H9 (cell line): ENCODE measurements around the gene ECSCR. TPM values are rescaled to one million over a fixed set of nuclear protein-coding genes. Genes with fewer than 3 reads are reported as not detected.

Experiments
- DNase-seq: peaks from one replicate; pipeline ENCODE4 v3.0.0-alpha.2; 2017
- H2AFZ ChIP-seq: one replicate; pipeline ENCODE4 v1.6.1; 2013; ENCODE audit warnings: mild to moderate bottlenecking, low read length, control low read depth, moderate library complexity
- H2AK5ac ChIP-seq: 2 replicates; pipeline ENCODE4 v1.6.1; 2013; ENCODE audit warnings: low read length, control low read depth, mixed read lengths; ENCODE audit not compliant: insufficient read length
- H2BK120ac ChIP-seq: one replicate; pipeline ENCODE4 v1.6.1; 2013; ENCODE audit warnings: low read depth, mild to moderate bottlenecking, low read length, control low read depth, inconsistent platforms; ENCODE audit not compliant: poor library complexity, severe bottlenecking
- H2BK12ac ChIP-seq: 2 replicates; pipeline ENCODE4 v1.6.1; 2013; ENCODE audit warnings: low read length, control low read depth, mixed read lengths, low read depth; ENCODE audit not compliant: insufficient read length
- H2BK15ac ChIP-seq: 2 replicates; pipeline ENCODE4 v1.6.1; 2013; ENCODE audit warnings: low read depth, low read length, control low read depth
- H2BK20ac ChIP-seq: one replicate; pipeline ENCODE4 v1.6.1; 2013; ENCODE audit warnings: low read depth, mild to moderate bottlenecking, low read length, control low read depth, inconsistent platforms; ENCODE audit not compliant: poor library complexity, severe bottlenecking
- H2BK5ac ChIP-seq: 2 replicates; pipeline ENCODE4 v1.6.1; 2013; ENCODE audit warnings: low read length, control low read depth, mixed read lengths; ENCODE audit not compliant: insufficient read length
- H3K14ac ChIP-seq: 2 replicates; pipeline ENCODE4 v1.6.1; 2013; ENCODE audit warnings: low read length, control low read depth; ENCODE audit not compliant: insufficient read depth
- H3K18ac ChIP-seq: 2 replicates; pipeline ENCODE4 v1.6.1; 2013; ENCODE audit warnings: low read depth, mild to moderate bottlenecking, mixed read lengths, low read length, control low read depth; ENCODE audit not compliant: insufficient read length
- H3K23ac ChIP-seq: 2 replicates; pipeline ENCODE4 v1.6.1; 2013; ENCODE audit warnings: low read length, control low read depth, mixed read lengths, low read depth; ENCODE audit not compliant: insufficient read length
- H3K23me2 ChIP-seq: 2 replicates; pipeline ENCODE4 v1.6.1; 2013; ENCODE audit warnings: low read depth, mild to moderate bottlenecking, mixed read lengths, low read length, control low read depth; ENCODE audit not compliant: insufficient read length, poor library complexity, severe bottlenecking
- H3K27ac ChIP-seq: 2 replicates; pipeline ENCODE4 v1.5.1; 2013; ENCODE audit warnings: low read length, control low read depth, mixed read lengths, low read depth; ENCODE audit not compliant: insufficient read length
- H3K27me3 ChIP-seq: 2 replicates; pipeline ENCODE4 v1.6.1; 2013; ENCODE audit warnings: low read length, control low read depth, inconsistent platforms; ENCODE audit not compliant: insufficient read depth
- H3K4ac ChIP-seq: 2 replicates; pipeline ENCODE4 v1.6.1; 2013; ENCODE audit warnings: low read depth, mild to moderate bottlenecking, control low read depth, inconsistent platforms, low read length, moderate library complexity
- H3K4me1 ChIP-seq: 2 replicates; pipeline ENCODE4 v1.6.1; 2013; ENCODE audit warnings: low read length, control low read depth, inconsistent platforms; ENCODE audit not compliant: insufficient read depth
- H3K4me2 ChIP-seq: 2 replicates; pipeline ENCODE4 v1.6.1; 2013; ENCODE audit warnings: low read length, control low read depth, mixed read lengths; ENCODE audit not compliant: insufficient read length, insufficient read depth
- H3K56ac ChIP-seq: 2 replicates; pipeline ENCODE4 v1.6.1; 2013; ENCODE audit warnings: low read depth, mild to moderate bottlenecking, mixed read lengths, low read length, control low read depth; ENCODE audit not compliant: insufficient read length
- H3K79me1 ChIP-seq: 2 replicates; pipeline ENCODE4 v1.6.1; 2013; ENCODE audit warnings: low read depth, mild to moderate bottlenecking, moderate library complexity, low read length, control low read depth, inconsistent platforms; ENCODE audit not compliant: insufficient read depth, poor library complexity, severe bottlenecking
- H3K79me2 ChIP-seq: 2 replicates; pipeline ENCODE4 v1.6.1; 2013; ENCODE audit warnings: low read length, control low read depth, inconsistent platforms; ENCODE audit not compliant: insufficient read depth
- H3K9ac ChIP-seq: 2 replicates; pipeline ENCODE4 v1.6.1; 2013; ENCODE audit warnings: low read length, control low read depth, mixed read lengths; ENCODE audit not compliant: insufficient read length; ENCODE audit errors: extremely low read depth
- H3K9me3 ChIP-seq: one replicate; pipeline ENCODE4 v1.6.1; 2013; ENCODE audit warnings: low read depth, low read length, inconsistent platforms; ENCODE audit not compliant: control insufficient read depth
- H3T11ph ChIP-seq: one replicate; pipeline ENCODE4 v1.6.1; 2013; ENCODE audit warnings: mild to moderate bottlenecking, low read length, control low read depth, inconsistent platforms
- H4K20me1 ChIP-seq: one replicate; pipeline ENCODE4 v1.6.1; 2013; ENCODE audit not compliant: control insufficient read depth, insufficient read length, insufficient read depth
- H4K5ac ChIP-seq: 2 replicates; pipeline ENCODE4 v1.6.1; 2013; ENCODE audit warnings: low read depth, mild to moderate bottlenecking, mixed read lengths, low read length, control low read depth; ENCODE audit not compliant: insufficient read length
- H4K8ac ChIP-seq: replicated peaks from 2 replicates; pipeline ENCODE4 v1.6.1; 2013; ENCODE audit warnings: low read length, control low read depth, mixed read lengths, low read depth; ENCODE audit not compliant: insufficient read length
- H4K91ac ChIP-seq: 2 replicates; pipeline ENCODE4 v1.6.1; 2013; ENCODE audit warnings: low read depth, mild to moderate bottlenecking, moderate library complexity, mixed read lengths, low read length, control low read depth; ENCODE audit not compliant: insufficient read length
- H3K27ac Mint-ChIP-seq, 3 experiments: 2 replicates in 2 of 3; 3 replicates in 1 of 3; pipeline ENCODE4 v1.8.0; 2020 to 2021; ENCODE audit warnings: mixed read lengths in 3 of 3, mild to moderate bottlenecking in 1 of 3, moderate library complexity in 1 of 3
- H3K27me3 Mint-ChIP-seq: 2 replicates; pipeline ENCODE4 v1.8.0; 2021; ENCODE audit warnings: low read depth, mild to moderate bottlenecking, moderate library complexity, mixed read lengths
- H3K36me3 Mint-ChIP-seq, 3 experiments: 2 replicates in 2 of 3; 3 replicates in 1 of 3; pipeline ENCODE4 v1.8.0; 2020 to 2021; ENCODE audit warnings: low read depth in 3 of 3, mixed read lengths in 3 of 3; ENCODE audit not compliant: insufficient read depth in 1 of 3
- H3K4me1 Mint-ChIP-seq, 2 experiments: 2 replicates each; pipeline ENCODE4 v1.8.0; 2020; ENCODE audit warnings: mixed read lengths in 2 of 2
- H3K4me3 Mint-ChIP-seq, 2 experiments: 2 replicates in 1 of 2; 3 replicates in 1 of 2; pipeline ENCODE4 v1.8.0; 2020 to 2021; ENCODE audit warnings: mild to moderate bottlenecking in 2 of 2, mixed read lengths in 2 of 2, moderate library complexity in 1 of 2
- H3K9me3 Mint-ChIP-seq, 2 experiments: 2 replicates in 1 of 2; 3 replicates in 1 of 2; pipeline ENCODE4 v1.8.0; 2020; ENCODE audit warnings: mild to moderate bottlenecking in 2 of 2, mixed read lengths in 2 of 2, moderate library complexity in 1 of 2
- WGBS: extraction: QIAGEN DNeasy Blood & Tissue Kit; methylation state at CpG from one replicate; pipeline ENCODE4 v1.1.7; 2013; ENCODE audit warnings: missing lambda C conversion rate, low lambda C conversion rate, mixed read lengths; ENCODE audit not compliant: insufficient read length; ENCODE audit errors: extremely low coverage; 5-methylcytosine and 5-hydroxymethylcytosine counted together
- total RNA-seq: library from RNA; stranded (reverse); gene quantifications from 2 replicates; pipeline ENCODE4 v1.2.1, GENCODE V29; 2021
- TF ChIP-seq, protein P1 (sequence below): fragments of 200-600 bp; sonication (generic); conservative IDR thresholded peaks from 3 replicates; pipeline ENCODE4 v1.8.0; 2021; ENCODE audit warnings: antibody characterized with exemption, mild to moderate bottlenecking

The ECSCR gene
- total RNA-seq, 1 experiment from 2014 or later, result 1.6 TPM

DNA sequence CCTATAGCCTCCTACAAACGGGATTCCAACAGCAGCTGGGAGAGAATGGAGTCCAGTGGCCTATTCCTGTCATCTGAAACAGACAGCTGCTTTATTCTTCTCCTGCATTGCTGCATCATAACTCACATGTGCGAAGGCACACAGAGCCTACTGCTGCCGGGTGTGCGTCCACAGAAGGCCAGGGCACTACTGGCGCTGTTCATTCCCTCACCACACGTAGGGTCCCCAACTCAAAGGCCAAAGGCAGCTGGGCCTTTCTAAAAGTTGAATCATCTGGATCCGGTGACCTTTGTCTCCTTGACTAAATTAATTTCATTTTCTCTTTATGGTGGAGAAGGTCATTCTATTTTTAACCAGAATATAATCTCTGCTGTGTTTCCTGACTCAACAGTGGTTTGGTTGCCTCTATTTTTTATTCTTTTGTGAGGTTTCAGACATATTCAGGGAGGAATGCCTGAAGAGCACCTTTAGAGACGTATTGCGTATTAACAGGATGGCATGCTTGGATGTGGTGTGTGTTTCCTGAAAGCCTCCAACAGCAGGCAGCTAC lies 47.9 kb downstream of the ECSCR start:
- H3K4me1 Mint-ChIP-seq, result peaks cover 8 to 13% of the 10 kb centered on the region in 2 experiments
- no peak for DNase-seq
- Histone ChIP-seq H3K79me1 (no peaks in the 10 kb centered on the region), H2BK12ac (no peak overlapping the region), H4K20me1 (no peaks in the 10 kb centered on the region), H3K9me3 (no peaks in the 10 kb centered on the region), H3K27me3 (no peaks in the 10 kb centered on the region), H3K27ac (no peak overlapping the region), H4K5ac (no peak overlapping the region), H4K8ac (no peak overlapping the region), H2BK5ac (no peak overlapping the region), H4K91ac (no peak overlapping the region), H3K23me2 (no peaks in the 10 kb centered on the region), H3K4ac (no peak overlapping the region), H2AK5ac (no peak overlapping the region), H3K14ac (no peak overlapping the region), H3K4me1 (no peaks in the 10 kb centered on the region), H3T11ph (no peak overlapping the region), H2BK120ac (no peak overlapping the region), H2AFZ (no peak overlapping the region), H3K23ac (no peak overlapping the region), H3K79me2 (no peaks in the 10 kb centered on the region), H2BK15ac (no peak overlapping the region), H3K56ac (no peak overlapping the region), H3K4me2 (no peak overlapping the region), H3K18ac (no peak overlapping the region), H2BK20ac (no peak overlapping the region), H3K9ac (no peak overlapping the region)
- no peaks in the 10 kb centered on the region for H3K9me3 Mint-ChIP-seq
- TF ChIP-seq, protein P1, sequence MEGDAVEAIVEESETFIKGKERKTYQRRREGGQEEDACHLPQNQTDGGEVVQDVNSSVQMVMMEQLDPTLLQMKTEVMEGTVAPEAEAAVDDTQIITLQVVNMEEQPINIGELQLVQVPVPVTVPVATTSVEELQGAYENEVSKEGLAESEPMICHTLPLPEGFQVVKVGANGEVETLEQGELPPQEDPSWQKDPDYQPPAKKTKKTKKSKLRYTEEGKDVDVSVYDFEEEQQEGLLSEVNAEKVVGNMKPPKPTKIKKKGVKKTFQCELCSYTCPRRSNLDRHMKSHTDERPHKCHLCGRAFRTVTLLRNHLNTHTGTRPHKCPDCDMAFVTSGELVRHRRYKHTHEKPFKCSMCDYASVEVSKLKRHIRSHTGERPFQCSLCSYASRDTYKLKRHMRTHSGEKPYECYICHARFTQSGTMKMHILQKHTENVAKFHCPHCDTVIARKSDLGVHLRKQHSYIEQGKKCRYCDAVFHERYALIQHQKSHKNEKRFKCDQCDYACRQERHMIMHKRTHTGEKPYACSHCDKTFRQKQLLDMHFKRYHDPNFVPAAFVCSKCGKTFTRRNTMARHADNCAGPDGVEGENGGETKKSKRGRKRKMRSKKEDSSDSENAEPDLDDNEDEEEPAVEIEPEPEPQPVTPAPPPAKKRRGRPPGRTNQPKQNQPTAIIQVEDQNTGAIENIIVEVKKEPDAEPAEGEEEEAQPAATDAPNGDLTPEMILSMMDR, result no peak
- no peak overlapping the region for H3K4me3 Mint-ChIP-seq
- WGBS, result no CpG with 5 or more reads among the region's 9 CpGs
- no peak overlapping the region for H3K27ac Mint-ChIP-seq
- peaks cover 0 to 45% (median 32%) of the 10 kb centered on the region in 3 experiments; a peak in 5 of 7 replicates for H3K36me3 Mint-ChIP-seq
- H3K27me3 Mint-ChIP-seq, result peaks cover 1% of the 10 kb centered on the region
